HG02571 (cell line): ENCODE measurements around the gene IL23R.
"Not testable (repeated sequence)": the region's sequence is repeated elsewhere in the genome, so short reads cannot be mapped to it uniquely, and the experiment has no call there.

Source experiments
- ATAC-seq: cut with Tn5 transposase; IDR thresholded peaks from one replicate; pipeline ENCODE4 v1.9.1; 2021; ENCODE audit warnings: mild to moderate bottlenecking, moderate library complexity; ENCODE audit not compliant: unreplicated experiment

The IL23R gene

GRCh38 chr1:67166196-67166595 lies at the start of gene IL23R:
IL23R (plus strand) TSS chr1:67166454; CDS start chr1:67168121, 1,667 bp downstream.
- peak; percentile 78 for ATAC-seq

- no peak for ATAC-seq
Measured at GRCh38 chr1:67118191-67118590, 48.1 kb upstream of the IL23R start.

GRCh38 chr1:67118646-67119045 lies 47.6 kb upstream of the IL23R start:
- ATAC-seq = no peak

- no peak for ATAC-seq
Measured at GRCh38 chr1:67120855-67121619, 45.2 kb upstream of the IL23R start.

- ATAC-seq = no peak
Measured at GRCh38 chr1:67124455-67124854, 41.8 kb upstream of the IL23R start.

- no peak for ATAC-seq
Measured at GRCh38 chr1:67126111-67126746, 40.0 kb upstream of the IL23R start.

- no peak for ATAC-seq
Measured at GRCh38 chr1:67126974-67127373, 39.3 kb upstream of the IL23R start.

- no peak for ATAC-seq
Measured at GRCh38 chr1:67130673-67131072, 35.6 kb upstream of the IL23R start.

- ATAC-seq = no peak
Measured at GRCh38 chr1:67133177-67133576, 33.1 kb upstream of the IL23R start.

GRCh38 chr1:67134695-67135094 lies 31.6 kb upstream of the IL23R start, which contains the start of gene C1orf141:
C1orf141 (minus strand) TSS chr1:67134970; CDS start chr1:67127240, 7,730 bp downstream.
- ATAC-seq = no peak

GRCh38 chr1:67135354-67135753 lies 30.9 kb upstream of the IL23R start:
- ATAC-seq = no peak

- ATAC-seq = no peak
Measured at GRCh38 chr1:67137307-67137753, 28.9 kb upstream of the IL23R start.

- no peak for ATAC-seq
Measured at GRCh38 chr1:67138813-67139499, 27.3 kb upstream of the IL23R start.

- ATAC-seq = no peak
Measured at GRCh38 chr1:67140460-67140859, 25.8 kb upstream of the IL23R start.

- not testable (repeated sequence) for ATAC-seq
Measured at GRCh38 chr1:67141832-67142231, 24.4 kb upstream of the IL23R start.

GRCh38 chr1:67142931-67143330 lies 23.3 kb upstream of the IL23R start:
- no peak for ATAC-seq

- ATAC-seq = no peak
Measured at GRCh38 chr1:67143966-67144365, 22.3 kb upstream of the IL23R start.

GRCh38 chr1:67144696-67145095 lies 21.6 kb upstream of the IL23R start:
- ATAC-seq = no peak

GRCh38 chr1:67146101-67146500 lies 20.2 kb upstream of the IL23R start:
- no peak for ATAC-seq

- ATAC-seq = no peak
Measured at GRCh38 chr1:67146539-67146938, 19.7 kb upstream of the IL23R start.

- ATAC-seq = not testable (repeated sequence)
Measured at GRCh38 chr1:67147973-67148372, 18.3 kb upstream of the IL23R start.
